Measurements from ENCODE around the gene SLC30A2.

GRCh38 chr1:26046246-26047095, 553 bp upstream of the SLC30A2 start:
- TF ChIP-seq CTCF (IDR thresholded peaks at IDR 0.05; ENCODE audit: insufficient read depth, low read length) (no peak), POLR2AphosphoS5 (IDR thresholded peaks at IDR 0.05; ENCODE audit: low read depth) (no peak)

All from HL-60 (cell line).